GM18517 (cell line): ENCODE measurements around the gene COPS8.

ENCODE experiments used
- ATAC-seq: cut with Tn5 transposase; IDR thresholded peaks from one replicate; pipeline ENCODE4 v1.9.1; 2021; ENCODE audit warnings: mild to moderate bottlenecking, moderate library complexity; ENCODE audit not compliant: unreplicated experiment

COPS8 gene

GRCh38 chr2:237085248-237086221 lies at the start of gene COPS8:
COPS8 (plus strand) TSS chr2:237085889; CDS start chr2:237085965, 76 bp downstream.
- peak; percentile 93 for ATAC-seq

GRCh38 chr2:237039301-237040031 lies 46.2 kb upstream of the COPS8 start:
- no peak for ATAC-seq

GRCh38 chr2:237041231-237041630 lies 44.5 kb upstream of the COPS8 start:
- no peak for ATAC-seq

- ATAC-seq: no peak
These were observed 43.6 kb upstream of the COPS8 start for GRCh38 chr2:237042101-237042500.

GRCh38 chr2:237043866-237044265 lies 41.8 kb upstream of the COPS8 start:
- no peak for ATAC-seq

- no peak for ATAC-seq
These were observed 41.4 kb upstream of the COPS8 start for GRCh38 chr2:237044281-237044680.

- ATAC-seq: no peak
These were observed 40.2 kb upstream of the COPS8 start for GRCh38 chr2:237045449-237045848.

- no peak for ATAC-seq
These were observed 37.1 kb upstream of the COPS8 start for GRCh38 chr2:237048595-237048994.

- no peak for ATAC-seq
These were observed 33.8 kb upstream of the COPS8 start for GRCh38 chr2:237051861-237052260.

- no peak for ATAC-seq
These were observed 32.6 kb upstream of the COPS8 start for GRCh38 chr2:237053066-237053465.

- no peak for ATAC-seq
These were observed 30.1 kb upstream of the COPS8 start for GRCh38 chr2:237055386-237056100.

- ATAC-seq: no peak
These were observed 29.3 kb upstream of the COPS8 start for GRCh38 chr2:237056287-237056875.

GRCh38 chr2:237057107-237057506 lies 28.6 kb upstream of the COPS8 start:
- no peak for ATAC-seq

- peak; percentile 80 for ATAC-seq
These were observed 27.8 kb upstream of the COPS8 start for GRCh38 chr2:237057893-237058300.

GRCh38 chr2:237058423-237058822 lies 27.3 kb upstream of the COPS8 start:
- no peak for ATAC-seq

GRCh38 chr2:237059155-237059875 lies 26.4 kb upstream of the COPS8 start:
- ATAC-seq: peak; percentile 84

- ATAC-seq: no peak
These were observed 25.0 kb upstream of the COPS8 start for GRCh38 chr2:237060534-237061312.

GRCh38 chr2:237061356-237061755 lies 24.3 kb upstream of the COPS8 start:
- ATAC-seq: no peak

GRCh38 chr2:237062585-237062984 lies 23.1 kb upstream of the COPS8 start:
- ATAC-seq: no peak
